ENCODE results near the gene RNF217. TPM values are rescaled to one million over a fixed set of nuclear protein-coding genes. Genes with fewer than 3 reads are reported as not detected.
"Not testable (repeated sequence)": the region's sequence is repeated elsewhere in the genome, so short reads cannot be mapped to it uniquely, and the experiment has no call there.

RNF217 gene, protein sequence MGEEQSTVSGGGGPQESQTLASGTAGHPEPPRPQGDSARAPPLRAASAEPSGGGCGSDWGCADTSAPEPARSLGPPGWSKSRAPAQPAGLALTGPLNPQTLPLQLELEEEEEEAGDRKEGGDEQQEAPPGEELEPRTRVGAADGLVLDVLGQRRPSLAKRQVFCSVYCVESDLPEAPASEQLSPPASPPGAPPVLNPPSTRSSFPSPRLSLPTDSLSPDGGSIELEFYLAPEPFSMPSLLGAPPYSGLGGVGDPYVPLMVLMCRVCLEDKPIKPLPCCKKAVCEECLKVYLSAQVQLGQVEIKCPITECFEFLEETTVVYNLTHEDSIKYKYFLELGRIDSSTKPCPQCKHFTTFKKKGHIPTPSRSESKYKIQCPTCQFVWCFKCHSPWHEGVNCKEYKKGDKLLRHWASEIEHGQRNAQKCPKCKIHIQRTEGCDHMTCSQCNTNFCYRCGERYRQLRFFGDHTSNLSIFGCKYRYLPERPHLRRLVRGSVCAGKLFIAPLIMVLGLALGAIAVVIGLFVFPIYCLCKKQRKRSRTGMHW
- polyA plus RNA-seq (2013, experiment 1 of 2), result 12.7 TPM
- 12.3 TPM for polyA plus RNA-seq (2013, experiment 2 of 2)

- Histone ChIP-seq H3K36me3 (ENCODE audit: control insufficient read depth in 1 of 2, insufficient read depth in 2 of 2, low read depth in 1 of 2, low read length in 2 of 2) (no peaks in the 10 kb centered on the region), H3K18ac (ENCODE audit: low read depth in 1 of 2, low read length in 2 of 2) (peak within 1 kb of the TSS; percentile 67 to 99), H2AFZ (ENCODE audit: low read depth, low read length) (peak within 1 kb of the TSS; percentile 60), H4K91ac (ENCODE audit: low read length) (peak within 1 kb of the TSS; percentile 87), H3K23ac (ENCODE audit: low read length in 2 of 2) (peak within 1 kb of the TSS; percentile 83 to 97), H3K27ac (ENCODE audit: low read length, poor library complexity, severe bottlenecking) (peak within 1 kb of the TSS; percentile 84), H2BK5ac (ENCODE audit: low read depth, low read length, poor library complexity, severe bottlenecking) (peak within 1 kb of the TSS; percentile 99), H2BK15ac (ENCODE audit: low read depth, poor library complexity, severe bottlenecking) (peak within 1 kb of the TSS; percentile 75), H3K9ac (ENCODE audit: low read length) (peak within 1 kb of the TSS; percentile 90), H2AK5ac (ENCODE audit: low read length, severe bottlenecking) (no peak within 1 kb of the TSS), H3K4me1 (ENCODE audit: control insufficient read depth, insufficient read depth, low read depth, low read length) (no peaks in the 10 kb centered on the region), H3K79me1 (replicated peaks; ENCODE audit: low read length, poor library complexity, severe bottlenecking) (peaks cover 5% of the 10 kb centered on the region), H2BK12ac (ENCODE audit: low read length in 2 of 2) (peak within 1 kb of the TSS in 1 of 2 experiments; percentile 90), H3K4me2 (ENCODE audit: low read length, poor library complexity, severe bottlenecking) (peak within 1 kb of the TSS; percentile 25), H3K9me3 (ENCODE audit: control insufficient read depth, low read length) (no peaks in the 10 kb centered on the region), H3K4me3 (ENCODE audit: insufficient read depth in 1 of 2, low read depth in 1 of 2, low read length in 2 of 2) (peak within 1 kb of the TSS; percentile 62 to 92), H3K27me3 (ENCODE audit: control insufficient read depth in 1 of 2, insufficient read depth in 1 of 2, low read length in 2 of 2) (no peaks in the 10 kb centered on the region), H2BK120ac (ENCODE audit: low read depth, low read length) (peak within 1 kb of the TSS; percentile 99), H4K8ac (ENCODE audit: low read length) (peak within 1 kb of the TSS; percentile 1), H3K4ac (ENCODE audit: low read depth in 1 of 2, low read length in 2 of 2) (peak within 1 kb of the TSS; percentile 85 to 90), H3K14ac (ENCODE audit: low read length in 2 of 2) (peak within 1 kb of the TSS; percentile 57 to 97)
- 1% methylated on average over 36 of the region's 101 CpGs for WGBS
- DNase-seq, result peak; percentile 67
Observed at GRCh38 chr6:124961777-124962638, at the start of gene RNF217. RNF217 (plus strand) TSS chr6:124962437; CDS start chr6:124962545, 108 bp downstream.

GRCh38 chr6:124913056-124913455 is 49.2 kb upstream of the RNF217 start:
- H3K27me3 ChIP-seq (ENCODE audit: control insufficient read depth in 1 of 2, insufficient read depth in 1 of 2, low read length in 2 of 2), result no peaks in the 10 kb centered on the region
- H2AK5ac ChIP-seq (ENCODE audit: low read length, severe bottlenecking), result no peak overlapping the region
- H3K14ac ChIP-seq (ENCODE audit: low read length in 2 of 2), result no peak overlapping the region
- no peak overlapping the region for H2AFZ ChIP-seq (ENCODE audit: low read depth, low read length)
- no peak for DNase-seq
- H3K9ac ChIP-seq (ENCODE audit: low read length), result no peak overlapping the region
- H3K23ac ChIP-seq (ENCODE audit: low read length in 2 of 2), result no peak overlapping the region
- no peak overlapping the region for H2BK12ac ChIP-seq (ENCODE audit: low read length in 2 of 2)
- H2BK5ac ChIP-seq (ENCODE audit: low read depth, low read length, poor library complexity, severe bottlenecking), result no peak overlapping the region
- H3K27ac ChIP-seq (ENCODE audit: low read length, poor library complexity, severe bottlenecking), result no peak overlapping the region
- H3K4me2 ChIP-seq (ENCODE audit: low read length, poor library complexity, severe bottlenecking), result no peak overlapping the region
- H2BK120ac ChIP-seq (ENCODE audit: low read depth, low read length), result no peak overlapping the region
- no peaks in the 10 kb centered on the region for H3K4me1 ChIP-seq (ENCODE audit: control insufficient read depth, insufficient read depth, low read depth, low read length)
- no peak overlapping the region for H4K91ac ChIP-seq (ENCODE audit: low read length)
- WGBS, result no CpG with 5 or more reads among the region's 1 CpG
- H3K4ac ChIP-seq (ENCODE audit: low read depth in 1 of 2, low read length in 2 of 2), result no peak overlapping the region
- no peak overlapping the region for H3K4me3 ChIP-seq (ENCODE audit: insufficient read depth in 1 of 2, low read depth in 1 of 2, low read length in 2 of 2)
- no peak overlapping the region for H3K18ac ChIP-seq (ENCODE audit: low read depth in 1 of 2, low read length in 2 of 2)
- H3K36me3 ChIP-seq (ENCODE audit: control insufficient read depth in 1 of 2, insufficient read depth in 2 of 2, low read depth in 1 of 2, low read length in 2 of 2), result no peaks in the 10 kb centered on the region
- no peak overlapping the region for H4K8ac ChIP-seq (ENCODE audit: low read length)
- no peaks in the 10 kb centered on the region for H3K9me3 ChIP-seq (ENCODE audit: control insufficient read depth, low read length)
- H3K79me1 ChIP-seq (replicated peaks; ENCODE audit: low read length, poor library complexity, severe bottlenecking), result no peaks in the 10 kb centered on the region
- no peak overlapping the region for H2BK15ac ChIP-seq (ENCODE audit: low read depth, poor library complexity, severe bottlenecking)

DNA sequence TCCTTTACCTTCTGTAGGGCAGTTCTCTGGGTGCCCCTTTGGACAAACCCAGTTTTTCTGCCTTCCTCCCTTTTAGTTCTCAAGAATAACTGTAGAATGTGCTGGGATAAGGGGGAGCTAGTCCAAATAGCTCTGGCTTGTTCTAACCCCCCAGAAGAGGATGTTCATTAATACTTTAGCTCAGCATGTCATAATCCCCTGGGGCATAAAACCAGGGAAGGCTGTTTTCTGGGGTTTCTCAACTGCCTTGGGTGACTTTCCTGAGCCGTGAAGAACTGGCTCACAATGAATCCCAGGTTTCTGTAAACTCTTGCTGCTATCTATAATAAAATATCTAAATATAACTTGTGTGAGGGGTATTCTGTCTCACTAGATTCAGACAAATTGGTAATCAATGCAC is 44.5 kb upstream of the RNF217 start:
- Histone ChIP-seq H3K36me3 (ENCODE audit: control insufficient read depth in 1 of 2, insufficient read depth in 2 of 2, low read depth in 1 of 2, low read length in 2 of 2) (no peaks in the 10 kb centered on the region), H3K14ac (ENCODE audit: low read length in 2 of 2) (no peak overlapping the region), H2AFZ (ENCODE audit: low read depth, low read length) (no peak overlapping the region), H3K27me3 (ENCODE audit: control insufficient read depth in 1 of 2, insufficient read depth in 1 of 2, low read length in 2 of 2) (no peaks in the 10 kb centered on the region), H3K4me3 (ENCODE audit: insufficient read depth in 1 of 2, low read depth in 1 of 2, low read length in 2 of 2) (no peak overlapping the region), H4K8ac (ENCODE audit: low read length) (no peak overlapping the region), H3K4ac (ENCODE audit: low read depth in 1 of 2, low read length in 2 of 2) (no peak overlapping the region), H2AK5ac (ENCODE audit: low read length, severe bottlenecking) (no peak overlapping the region), H3K4me1 (ENCODE audit: control insufficient read depth, insufficient read depth, low read depth, low read length) (no peaks in the 10 kb centered on the region), H3K9me3 (ENCODE audit: control insufficient read depth, low read length) (no peaks in the 10 kb centered on the region), H3K9ac (ENCODE audit: low read length) (peak overlapping the region; percentile 48), H3K18ac (ENCODE audit: low read depth in 1 of 2, low read length in 2 of 2) (no peak overlapping the region), H2BK120ac (ENCODE audit: low read depth, low read length) (no peak overlapping the region), H3K23ac (ENCODE audit: low read length in 2 of 2) (no peak overlapping the region), H3K79me1 (replicated peaks; ENCODE audit: low read length, poor library complexity, severe bottlenecking) (no peaks in the 10 kb centered on the region), H3K4me2 (ENCODE audit: low read length, poor library complexity, severe bottlenecking) (no peak overlapping the region), H4K91ac (ENCODE audit: low read length) (no peak overlapping the region), H2BK5ac (ENCODE audit: low read depth, low read length, poor library complexity, severe bottlenecking) (no peak overlapping the region), H2BK12ac (ENCODE audit: low read length in 2 of 2) (no peak overlapping the region), H3K27ac (ENCODE audit: low read length, poor library complexity, severe bottlenecking) (no peak overlapping the region), H2BK15ac (ENCODE audit: low read depth, poor library complexity, severe bottlenecking) (no peak overlapping the region)
- DNase-seq, result no peak
- WGBS, result no CpG with 5 or more reads among the region's 1 CpG

GRCh38 chr6:124919703-124920102 is 42.5 kb upstream of the RNF217 start:
- not testable (repeated sequence) for H3K9me3 ChIP-seq (ENCODE audit: control insufficient read depth, low read length); H3K36me3 ChIP-seq (ENCODE audit: control insufficient read depth in 1 of 2, insufficient read depth in 2 of 2, low read depth in 1 of 2, low read length in 2 of 2); H2AK5ac ChIP-seq (ENCODE audit: low read length, severe bottlenecking); H3K4me3 ChIP-seq (ENCODE audit: insufficient read depth in 1 of 2, low read depth in 1 of 2, low read length in 2 of 2); DNase-seq; H4K91ac ChIP-seq (ENCODE audit: low read length); H2BK120ac ChIP-seq (ENCODE audit: low read depth, low read length); H3K18ac ChIP-seq (ENCODE audit: low read depth in 1 of 2, low read length in 2 of 2); H2BK5ac ChIP-seq (ENCODE audit: low read depth, low read length, poor library complexity, severe bottlenecking); H3K9ac ChIP-seq (ENCODE audit: low read length); H2BK15ac ChIP-seq (ENCODE audit: low read depth, poor library complexity, severe bottlenecking); H3K4me2 ChIP-seq (ENCODE audit: low read length, poor library complexity, severe bottlenecking); H3K23ac ChIP-seq (ENCODE audit: low read length in 2 of 2); H3K4me1 ChIP-seq (ENCODE audit: control insufficient read depth, insufficient read depth, low read depth, low read length); H2BK12ac ChIP-seq (ENCODE audit: low read length in 2 of 2); H4K8ac ChIP-seq (ENCODE audit: low read length); H3K4ac ChIP-seq (ENCODE audit: low read depth in 1 of 2, low read length in 2 of 2); H3K27me3 ChIP-seq (ENCODE audit: control insufficient read depth in 1 of 2, insufficient read depth in 1 of 2, low read length in 2 of 2); H2AFZ ChIP-seq (ENCODE audit: low read depth, low read length); H3K27ac ChIP-seq (ENCODE audit: low read length, poor library complexity, severe bottlenecking); H3K79me1 ChIP-seq (replicated peaks; ENCODE audit: low read length, poor library complexity, severe bottlenecking); H3K14ac ChIP-seq (ENCODE audit: low read length in 2 of 2)
- 96% methylated on average over 2 of the region's 2 CpGs for WGBS
